HG02798 (cell line): ENCODE data around the gene CNTN4.

ENCODE experiments used
- ATAC-seq: cut with Tn5 transposase; IDR thresholded peaks from one replicate; pipeline ENCODE4 v1.9.1; 2021; ENCODE audit warnings: mild to moderate bottlenecking; ENCODE audit not compliant: unreplicated experiment, poor library complexity

Gene CNTN4

DNA sequence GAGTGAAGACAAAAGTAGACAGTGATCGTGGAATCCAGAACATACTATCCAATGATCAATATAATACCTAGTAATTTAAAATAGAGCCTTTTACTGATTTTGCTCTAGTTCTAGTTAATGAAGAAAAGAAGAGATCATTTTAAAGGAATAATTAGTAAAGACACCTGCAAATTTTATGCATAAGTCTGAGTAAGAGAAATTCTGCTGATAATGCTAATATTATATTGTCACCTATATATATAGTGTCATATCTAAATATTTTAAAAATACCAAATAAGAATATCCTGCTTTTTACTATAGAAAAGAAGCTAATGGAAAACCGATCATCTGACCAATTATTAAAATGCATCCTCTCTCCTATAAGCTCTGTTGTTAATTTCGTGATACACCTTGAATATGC lies 152.1 kb downstream of the CNTN4 start:
- ATAC-seq: no peak

DNA sequence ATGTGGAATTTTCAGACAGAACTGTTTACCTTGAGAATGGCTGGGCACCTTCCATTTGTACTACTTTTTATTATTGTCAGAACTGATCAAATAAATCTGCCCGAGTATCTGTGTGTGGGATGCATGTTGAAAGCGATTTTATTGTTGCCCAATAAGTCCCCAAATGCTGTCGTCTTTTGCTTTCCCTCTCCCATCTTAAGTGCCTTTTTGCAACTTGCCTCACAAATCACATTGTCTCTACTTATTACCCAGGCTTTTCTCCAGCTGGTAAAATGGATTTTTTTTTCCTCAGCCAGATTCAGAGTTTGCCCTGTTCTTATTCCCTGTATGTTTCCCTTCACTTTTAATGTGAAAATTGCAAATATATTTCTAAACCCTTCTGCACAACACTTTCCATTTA lies 163.1 kb downstream of the CNTN4 start:
- ATAC-seq: no peak

DNA sequence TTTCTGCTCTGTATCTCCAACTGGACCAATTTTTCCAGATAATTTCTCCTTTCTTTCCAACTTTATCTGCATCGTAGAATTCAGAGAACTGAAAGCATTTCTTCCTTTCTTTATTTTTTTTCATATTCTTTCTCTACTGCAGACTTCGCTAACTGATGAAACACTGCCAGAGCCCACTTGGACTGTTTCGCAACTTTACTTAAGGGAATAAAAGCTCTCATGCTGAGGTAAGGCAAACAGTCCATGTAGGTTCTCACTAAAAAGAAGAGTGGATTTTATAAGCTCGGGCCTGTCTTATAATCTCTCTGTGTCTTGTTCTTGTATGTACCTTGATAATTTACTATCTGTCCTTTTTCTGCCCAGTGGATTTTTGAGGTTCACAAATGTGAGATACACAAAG lies 163.5 kb downstream of the CNTN4 start:
- ATAC-seq: no peak

DNA sequence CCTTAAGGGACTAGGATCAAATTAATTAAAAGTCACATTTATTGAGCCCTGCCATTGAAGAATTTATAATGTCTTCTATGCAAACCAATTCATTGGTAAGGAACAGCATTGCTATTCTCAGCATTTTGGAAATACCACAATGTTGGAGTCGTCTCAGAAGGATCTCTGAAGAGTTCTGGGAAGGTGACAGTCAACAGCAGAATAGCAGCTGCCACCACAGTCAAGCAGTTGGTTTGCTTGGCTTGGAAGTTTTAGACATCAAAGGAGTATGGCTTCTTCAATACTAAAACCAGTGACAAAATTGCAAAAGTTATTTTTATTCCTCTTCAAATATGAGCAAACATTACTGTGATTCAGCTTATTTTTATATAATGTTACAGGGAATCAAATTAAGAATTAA lies 167.9 kb downstream of the CNTN4 start:
- no peak for ATAC-seq

DNA sequence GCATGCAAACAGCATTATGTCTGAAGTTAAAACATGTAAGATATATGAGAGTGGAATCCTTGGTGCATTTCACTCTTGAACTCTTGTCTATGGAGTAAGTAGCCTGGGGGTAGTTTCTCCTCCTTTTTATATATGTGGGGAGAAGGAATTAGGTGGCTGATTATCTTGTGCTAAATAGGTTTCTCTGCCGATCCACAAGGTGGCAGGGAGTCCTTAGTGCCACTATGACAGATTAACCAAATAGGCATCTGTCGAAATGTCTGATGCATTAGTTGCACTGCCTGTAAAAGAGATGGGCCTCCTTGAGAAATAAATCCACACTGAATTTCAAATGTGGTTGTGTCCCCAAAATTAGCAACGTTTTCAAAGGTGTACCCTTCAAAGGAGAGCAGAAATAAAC lies 170.1 kb downstream of the CNTN4 start:
- ATAC-seq: no peak

DNA sequence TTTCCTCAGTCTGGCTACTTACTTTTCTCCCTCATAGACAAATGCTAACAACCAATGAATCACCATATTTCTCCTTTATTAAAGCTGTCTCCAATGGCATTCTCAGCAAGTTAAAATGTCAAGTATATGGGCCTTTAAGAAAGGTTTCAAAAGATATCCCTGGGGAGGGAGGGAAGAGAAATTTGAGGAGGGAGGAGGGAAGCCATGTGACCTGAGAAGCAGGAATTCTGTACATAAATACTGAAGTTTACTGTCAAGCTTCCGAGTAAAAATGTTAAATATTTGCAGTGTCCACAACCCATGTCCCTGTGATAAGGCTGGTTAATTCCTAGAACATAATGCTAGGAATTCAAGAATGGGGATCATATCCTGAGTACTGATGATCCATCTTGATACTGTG lies 175.9 kb downstream of the CNTN4 start:
- no peak for ATAC-seq

DNA sequence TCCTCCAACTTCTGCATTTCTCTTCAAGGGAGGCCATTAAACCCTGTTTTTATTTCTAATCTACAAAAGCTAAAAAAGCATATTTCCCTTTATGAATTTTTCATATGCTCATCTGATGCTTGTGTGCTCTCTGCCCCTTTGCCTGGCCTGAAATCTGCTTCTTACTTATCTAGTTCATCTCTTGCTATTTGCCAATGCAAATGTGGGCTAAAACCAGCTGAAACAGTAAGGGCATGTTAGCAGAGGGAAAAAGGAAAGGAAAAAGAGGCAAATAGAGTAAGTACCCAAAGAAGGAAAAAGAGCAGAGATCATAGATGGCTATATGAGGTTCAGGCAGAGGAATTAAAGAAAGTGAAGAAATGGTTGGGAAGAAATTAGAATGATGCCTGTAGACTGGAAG lies 185.2 kb downstream of the CNTN4 start:
- no peak for ATAC-seq

DNA sequence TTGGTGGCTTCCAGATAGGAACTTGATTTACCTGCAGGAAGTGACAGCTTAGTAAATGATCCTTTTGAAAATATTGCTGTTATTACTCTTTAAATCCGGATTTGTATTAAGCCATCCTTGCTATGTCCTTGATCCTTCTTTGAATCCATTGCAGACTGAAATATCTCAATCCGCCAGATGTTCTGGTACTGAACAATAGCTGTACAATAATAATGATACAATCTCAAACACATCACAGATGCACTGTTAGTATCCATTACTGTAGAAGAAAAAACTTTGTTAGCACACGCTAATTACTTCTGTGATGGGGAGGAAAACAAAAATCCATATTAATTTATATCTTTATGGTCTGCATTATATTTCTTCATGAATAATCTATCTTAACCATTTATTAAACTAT lies 202.3 kb downstream of the CNTN4 start:
- ATAC-seq: no peak

DNA sequence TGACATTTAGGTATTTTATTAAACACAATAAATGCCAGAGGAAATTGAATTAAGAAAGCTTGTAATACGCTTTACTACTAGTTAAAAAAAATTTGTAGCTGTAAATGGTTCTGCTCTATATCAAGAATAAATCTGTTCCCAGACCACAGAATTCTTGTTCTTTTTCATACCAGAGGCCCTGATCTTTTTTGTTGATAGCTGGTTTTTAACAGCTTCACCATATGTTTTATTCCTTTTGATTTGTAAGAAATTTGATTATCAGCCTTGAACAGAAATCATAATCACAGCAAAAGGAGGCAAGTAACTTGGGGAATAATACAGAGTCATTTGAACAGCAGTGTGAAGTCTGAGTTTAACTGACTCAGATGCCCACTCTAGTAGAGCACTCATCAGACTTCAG lies 202.7 kb downstream of the CNTN4 start:
- no peak for ATAC-seq

DNA sequence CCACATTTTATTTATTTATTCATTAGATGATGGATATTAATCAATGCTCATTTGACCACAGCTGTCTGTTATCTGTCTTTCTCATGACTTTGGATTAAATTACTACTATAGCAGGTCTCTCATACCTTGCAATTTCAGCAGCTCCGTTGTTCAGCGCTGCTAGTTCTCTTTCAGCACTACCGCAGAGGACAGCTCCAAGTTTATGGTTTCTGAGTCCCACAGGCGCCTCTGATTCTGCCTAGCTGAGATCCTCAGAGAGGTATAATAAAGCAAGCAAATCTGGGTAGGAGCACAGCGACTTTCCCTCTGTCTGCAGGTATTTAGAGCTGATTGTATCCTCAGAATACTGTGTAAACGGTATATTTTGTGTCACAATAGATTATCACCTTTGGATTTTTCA lies 204.9 kb downstream of the CNTN4 start:
- no peak for ATAC-seq

DNA sequence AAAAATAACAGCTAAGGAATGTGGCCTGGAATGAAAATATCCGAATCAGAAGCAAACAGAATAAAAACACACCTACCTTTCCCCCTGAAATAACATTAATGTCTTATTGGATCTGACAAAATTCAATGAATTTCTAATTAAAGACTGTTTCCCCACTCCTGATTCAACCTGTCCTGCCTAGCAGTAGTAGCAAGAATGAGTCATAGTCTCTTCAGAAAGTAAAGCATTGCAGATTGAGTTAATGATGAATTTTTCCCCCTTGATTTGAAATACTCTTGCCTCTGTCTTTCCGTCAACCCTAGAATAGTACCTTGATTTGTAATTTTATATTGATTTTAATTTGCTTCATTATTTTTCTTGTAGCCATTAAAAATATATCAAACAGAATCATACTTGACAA lies 212.4 kb downstream of the CNTN4 start:
- no peak for ATAC-seq

DNA sequence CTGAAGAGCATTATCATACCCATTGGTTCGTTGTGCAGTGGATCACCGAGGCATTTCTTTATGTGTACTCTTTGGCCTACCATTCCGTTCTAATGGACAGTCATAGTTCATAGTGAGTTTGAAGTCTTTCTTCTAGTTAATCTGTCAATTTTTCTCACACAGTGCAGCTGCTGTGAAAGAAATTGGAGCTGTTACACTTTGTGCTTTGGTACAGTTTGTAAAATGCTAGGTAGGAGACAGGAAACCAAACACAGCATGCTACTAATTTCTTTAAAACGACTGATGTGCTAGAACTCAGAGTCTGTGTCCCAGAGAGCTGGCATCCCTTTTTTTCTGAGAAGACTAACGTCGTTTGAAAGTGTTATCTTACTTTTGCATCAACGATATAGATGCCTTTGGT lies 218.9 kb downstream of the CNTN4 start:
- no peak for ATAC-seq

DNA sequence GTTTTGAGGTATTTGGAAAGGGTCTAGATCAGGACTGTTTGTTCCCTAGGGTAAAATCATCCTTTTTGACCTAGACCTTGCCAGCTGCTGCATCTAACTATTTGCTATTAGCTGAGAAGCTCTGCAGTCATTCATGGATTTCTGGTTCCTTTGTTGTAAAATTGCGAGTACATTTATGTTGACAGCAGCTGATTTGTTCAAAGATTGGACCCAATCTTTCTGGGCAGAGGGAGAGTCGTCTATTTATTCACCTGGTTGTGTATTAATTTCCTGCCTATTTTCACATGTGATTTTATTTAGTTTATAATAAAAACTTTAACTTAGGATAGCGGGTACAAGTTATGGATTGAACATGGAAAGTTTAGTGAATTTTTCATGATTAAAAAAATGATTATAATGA lies 236.3 kb downstream of the CNTN4 start:
- ATAC-seq: no peak

DNA sequence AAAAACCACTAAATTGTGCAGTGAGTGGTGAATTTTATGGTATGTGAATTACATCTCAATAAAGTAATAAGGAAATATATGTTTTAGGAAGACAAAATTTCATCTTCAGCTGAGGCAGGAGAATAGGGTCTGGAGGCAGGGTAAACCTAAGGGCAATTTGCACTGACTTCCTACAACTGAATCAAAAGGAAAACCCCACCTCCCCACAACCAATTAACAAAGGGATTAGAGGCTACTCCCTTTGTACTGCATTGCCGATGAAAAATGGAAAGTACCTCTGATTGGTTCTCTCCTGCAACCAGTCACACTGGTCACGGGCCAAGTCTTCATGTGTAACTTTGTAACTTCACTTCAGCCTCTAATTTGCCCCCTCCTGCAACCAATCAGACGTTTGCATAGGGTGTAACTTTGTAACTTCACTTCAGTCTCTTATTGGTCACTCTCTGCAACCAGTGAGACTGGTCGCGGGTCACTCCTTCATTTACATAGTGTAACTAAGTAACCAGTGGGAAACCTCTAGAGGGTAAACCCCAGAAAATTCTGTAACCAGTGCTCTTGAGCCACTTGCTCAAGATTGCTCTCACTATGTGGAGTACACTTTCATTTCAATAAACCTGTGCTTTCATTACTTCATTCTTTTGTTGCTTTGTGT lies 244.5 kb downstream of the CNTN4 start:
- ATAC-seq: no peak

DNA sequence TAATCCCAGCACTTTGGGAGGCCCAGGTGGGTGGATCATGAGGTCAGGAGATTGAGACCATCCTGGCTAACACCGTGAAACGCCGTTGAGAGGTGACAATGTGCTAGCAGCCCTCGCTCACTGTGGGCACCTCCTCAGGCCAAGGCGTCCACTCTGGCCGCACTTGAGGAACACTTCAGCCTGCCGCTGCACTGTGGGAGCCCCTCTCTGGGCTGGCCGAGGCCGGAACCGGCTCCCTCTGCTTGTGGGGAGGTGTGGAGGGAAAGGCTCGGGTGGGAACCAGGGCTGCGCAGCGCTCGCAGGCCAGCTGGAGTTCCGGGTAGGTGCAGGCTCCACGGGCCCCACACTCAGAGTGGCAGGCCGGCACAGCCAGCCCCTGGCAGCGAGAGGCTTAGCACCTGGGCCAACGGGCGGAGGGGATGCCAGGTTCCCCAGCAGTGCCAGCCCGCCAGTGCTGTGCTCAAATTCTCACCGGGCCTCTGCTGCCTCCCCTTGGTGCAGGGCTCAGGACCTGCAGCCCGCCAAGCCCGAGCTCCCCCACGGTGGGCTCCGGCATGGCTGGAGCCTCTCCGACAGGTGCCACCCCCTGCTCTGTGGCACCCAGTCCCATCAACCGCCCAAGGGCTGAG lies 253.6 kb downstream of the CNTN4 start:
- ATAC-seq: no peak

DNA sequence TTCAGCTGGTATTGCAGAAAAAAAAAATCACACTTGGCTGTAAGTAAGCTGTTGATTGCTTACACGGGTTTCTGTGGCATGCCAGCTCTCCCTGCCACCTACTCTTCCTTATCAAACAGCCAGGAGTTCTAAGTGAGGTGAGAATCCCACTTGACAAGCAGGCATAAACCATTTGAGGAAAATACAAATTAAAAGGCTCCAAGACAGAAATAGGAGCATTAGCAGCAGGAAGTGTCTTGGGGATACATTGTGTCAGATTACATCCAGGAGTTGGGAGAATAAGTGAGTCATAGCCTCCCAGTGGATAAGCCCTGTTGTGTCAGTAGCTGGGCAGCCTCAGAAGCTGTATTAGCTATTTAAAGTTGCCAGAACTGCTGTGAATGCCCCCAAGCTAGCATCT lies 256.0 kb downstream of the CNTN4 start:
- ATAC-seq: no peak

DNA sequence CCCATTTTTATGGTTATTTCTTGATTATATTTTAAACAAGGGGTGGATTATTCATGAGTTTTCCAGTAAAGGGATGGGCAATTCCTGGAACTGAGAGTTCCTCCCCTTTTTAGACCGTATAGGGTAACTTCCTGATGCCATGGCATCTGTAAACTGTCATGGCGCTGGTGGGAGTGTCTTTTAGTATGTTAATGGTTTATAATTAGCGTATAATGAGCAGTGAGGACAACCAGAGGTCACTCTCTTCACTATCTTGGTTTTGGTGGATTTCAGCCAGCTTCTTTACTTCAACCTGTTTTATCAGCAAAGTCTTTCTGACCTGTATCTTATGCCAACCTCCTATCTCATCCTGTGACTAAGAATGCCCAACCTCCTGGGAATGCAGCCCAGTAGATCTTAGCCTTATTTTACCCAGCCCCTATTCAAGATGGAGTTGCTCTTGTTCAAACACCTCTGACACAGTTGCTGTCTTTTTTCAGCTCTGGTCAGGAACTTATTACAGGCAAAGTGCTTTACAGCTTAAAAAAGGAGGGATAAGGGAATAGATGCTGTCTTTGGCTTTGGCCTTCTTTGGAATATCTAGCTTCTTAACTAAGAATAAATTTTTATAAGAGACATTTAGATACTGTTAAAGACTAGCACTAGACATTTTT lies 257.8 kb downstream of the CNTN4 start:
- no peak for ATAC-seq

DNA sequence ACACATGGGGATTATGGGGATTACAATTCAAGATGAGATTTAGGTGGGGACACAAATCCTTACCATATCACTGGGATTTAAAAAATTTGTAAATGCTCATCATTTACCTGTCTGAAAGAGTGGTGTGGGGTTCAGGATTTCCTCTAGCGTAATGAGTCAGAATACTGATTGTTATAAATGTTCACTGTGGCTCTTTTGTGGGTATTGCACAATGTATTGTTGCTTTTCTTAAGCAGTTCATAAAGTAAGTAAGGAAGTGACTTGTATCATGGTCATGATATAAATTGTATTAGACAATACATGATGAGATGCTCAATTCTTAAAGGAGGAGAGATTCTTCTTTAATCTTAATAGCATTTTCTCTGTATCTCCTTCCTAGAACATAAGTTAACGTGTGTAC lies 262.1 kb downstream of the CNTN4 start:
- ATAC-seq: no peak

DNA sequence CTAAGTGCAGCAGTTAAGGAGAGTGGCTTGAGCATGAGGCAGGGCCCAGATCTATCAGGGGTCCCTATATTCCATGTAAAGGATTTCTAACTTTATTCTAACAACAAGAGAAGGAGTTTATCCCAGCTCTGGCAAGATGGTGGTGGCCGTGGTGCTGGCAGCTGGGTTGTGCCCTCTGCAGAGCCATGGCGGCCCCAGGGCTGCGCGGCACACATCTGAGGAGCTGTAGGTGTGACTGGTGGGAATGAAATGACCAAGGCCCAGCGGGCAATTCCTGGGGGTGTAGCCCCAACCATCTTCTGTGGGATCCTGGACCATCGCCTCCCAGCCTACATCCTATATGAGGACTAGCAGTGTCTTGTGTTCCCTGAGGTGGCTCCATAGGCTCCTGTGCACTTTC lies 263.5 kb downstream of the CNTN4 start:
- no peak for ATAC-seq

DNA sequence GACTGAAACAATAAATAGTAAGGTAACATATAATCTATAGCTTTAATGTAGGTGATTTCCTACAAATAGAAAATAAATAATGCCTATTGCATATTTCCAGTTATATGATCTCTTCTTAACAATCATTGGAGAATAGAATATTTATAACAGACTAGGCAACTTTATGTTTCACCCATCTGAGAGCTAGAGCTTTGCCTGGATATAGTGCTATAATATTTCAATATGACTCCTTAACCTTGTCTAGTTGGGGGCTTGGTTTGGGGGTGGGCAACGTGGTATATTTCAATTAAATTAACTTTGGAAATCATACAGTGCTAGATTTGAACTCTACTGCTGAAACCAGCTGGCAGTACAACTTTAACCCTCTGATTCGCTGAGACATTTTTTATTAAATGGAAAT lies 265.2 kb downstream of the CNTN4 start:
- no peak for ATAC-seq

DNA sequence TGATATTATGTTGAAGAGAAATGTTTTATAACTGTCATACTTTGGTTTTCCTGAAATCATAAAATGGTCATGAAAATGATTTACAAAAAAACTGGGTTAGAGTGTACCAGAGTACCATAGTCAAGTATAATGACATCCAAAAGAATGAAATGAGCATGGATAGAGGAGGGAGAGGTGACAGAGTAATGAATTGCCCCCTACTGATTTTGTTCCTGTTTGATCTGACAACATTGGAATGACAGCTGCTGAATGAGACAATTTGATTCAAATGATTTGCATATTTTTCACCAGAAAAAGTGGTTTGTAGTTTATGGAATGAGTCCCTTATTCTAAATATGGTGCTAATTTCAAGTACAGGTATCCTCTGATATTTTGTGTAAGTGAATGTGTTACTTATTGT lies 271.7 kb downstream of the CNTN4 start:
- ATAC-seq: no peak

DNA sequence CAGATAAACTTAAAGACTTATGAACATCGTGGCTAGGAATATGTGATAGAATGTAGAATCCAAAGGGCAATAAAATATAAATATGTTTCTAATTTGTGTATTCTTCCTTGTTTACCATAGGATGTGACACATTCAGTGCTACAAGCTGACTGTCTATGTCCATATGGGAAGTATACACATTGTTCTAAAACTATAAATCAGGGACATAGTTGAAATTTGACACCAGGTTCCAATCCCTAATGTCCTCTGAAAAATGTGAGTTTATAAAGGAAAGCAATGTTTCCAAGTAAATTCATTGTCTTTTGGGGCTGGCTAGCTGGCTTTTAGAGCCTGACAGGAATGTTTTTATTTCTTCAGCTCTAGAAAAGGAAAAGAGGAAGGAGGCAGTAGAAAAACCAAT lies 273.6 kb downstream of the CNTN4 start:
- ATAC-seq: no peak
